PFSK-1 (cell line): Measurements from ENCODE around the gene OLIG1.

Experiments
- FOXP2 ChIP-seq: optimal IDR thresholded peaks from 2 replicates; pipeline ENCODE3; 2011; ENCODE audit warnings: borderline replicate concordance, control low read depth, inconsistent platforms; ENCODE audit not compliant: insufficient read depth; ENCODE audit errors: extremely low read length, extremely low read depth
- TAF1 ChIP-seq: IDR thresholded peaks from 2 replicates; pipeline ENCODE4 v1.6.1; 2012; ENCODE audit warnings: low read length, control low read depth, borderline replicate concordance; ENCODE audit not compliant: insufficient read depth
- TF ChIP-seq, protein P1 (sequence below), 2 experiments: IDR thresholded peaks; 2 replicates each; pipeline versions ENCODE4 v1.6.1 to v1.8.0; 2011 to 2012; ENCODE audit warnings: low read depth in 2 of 2, low read length in 2 of 2, control low read depth in 1 of 2, inconsistent platforms in 1 of 2, mild to moderate bottlenecking in 1 of 2, moderate library complexity in 1 of 2; ENCODE audit not compliant: insufficient read depth in 1 of 2

DNA sequence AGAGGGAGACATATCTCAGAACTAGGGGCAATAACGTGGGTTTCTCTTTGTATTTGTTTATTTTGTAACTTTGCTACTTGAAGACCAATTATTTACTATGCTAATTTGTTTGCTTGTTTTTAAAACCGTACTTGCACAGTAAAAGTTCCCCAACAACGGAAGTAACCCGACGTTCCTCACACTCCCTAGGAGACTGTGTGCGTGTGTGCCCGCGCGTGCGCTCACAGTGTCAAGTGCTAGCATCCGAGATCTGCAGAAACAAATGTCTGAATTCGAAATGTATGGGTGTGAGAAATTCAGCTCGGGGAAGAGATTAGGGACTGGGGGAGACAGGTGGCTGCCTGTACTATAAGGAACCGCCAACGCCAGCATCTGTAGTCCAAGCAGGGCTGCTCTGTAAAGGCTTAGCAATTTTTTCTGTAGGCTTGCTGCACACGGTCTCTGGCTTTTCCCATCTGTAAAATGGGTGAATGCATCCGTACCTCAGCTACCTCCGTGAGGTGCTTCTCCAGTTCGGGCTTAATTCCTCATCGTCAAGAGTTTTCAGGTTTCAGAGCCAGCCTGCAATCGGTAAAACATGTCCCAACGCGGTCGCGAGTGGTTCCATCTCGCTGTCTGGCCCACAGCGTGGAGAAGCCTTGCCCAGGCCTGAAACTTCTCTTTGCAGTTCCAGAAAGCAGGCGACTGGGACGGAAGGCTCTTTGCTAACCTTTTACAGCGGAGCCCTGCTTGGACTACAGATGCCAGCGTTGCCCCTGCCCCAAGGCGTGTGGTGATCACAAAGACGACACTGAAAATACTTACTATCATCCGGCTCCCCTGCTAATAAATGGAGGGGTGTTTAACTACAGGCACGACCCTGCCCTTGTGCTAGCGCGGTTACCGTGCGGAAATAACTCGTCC, 45.5 kb upstream of the OLIG1 start:
- TF ChIP-seq, protein P1, sequence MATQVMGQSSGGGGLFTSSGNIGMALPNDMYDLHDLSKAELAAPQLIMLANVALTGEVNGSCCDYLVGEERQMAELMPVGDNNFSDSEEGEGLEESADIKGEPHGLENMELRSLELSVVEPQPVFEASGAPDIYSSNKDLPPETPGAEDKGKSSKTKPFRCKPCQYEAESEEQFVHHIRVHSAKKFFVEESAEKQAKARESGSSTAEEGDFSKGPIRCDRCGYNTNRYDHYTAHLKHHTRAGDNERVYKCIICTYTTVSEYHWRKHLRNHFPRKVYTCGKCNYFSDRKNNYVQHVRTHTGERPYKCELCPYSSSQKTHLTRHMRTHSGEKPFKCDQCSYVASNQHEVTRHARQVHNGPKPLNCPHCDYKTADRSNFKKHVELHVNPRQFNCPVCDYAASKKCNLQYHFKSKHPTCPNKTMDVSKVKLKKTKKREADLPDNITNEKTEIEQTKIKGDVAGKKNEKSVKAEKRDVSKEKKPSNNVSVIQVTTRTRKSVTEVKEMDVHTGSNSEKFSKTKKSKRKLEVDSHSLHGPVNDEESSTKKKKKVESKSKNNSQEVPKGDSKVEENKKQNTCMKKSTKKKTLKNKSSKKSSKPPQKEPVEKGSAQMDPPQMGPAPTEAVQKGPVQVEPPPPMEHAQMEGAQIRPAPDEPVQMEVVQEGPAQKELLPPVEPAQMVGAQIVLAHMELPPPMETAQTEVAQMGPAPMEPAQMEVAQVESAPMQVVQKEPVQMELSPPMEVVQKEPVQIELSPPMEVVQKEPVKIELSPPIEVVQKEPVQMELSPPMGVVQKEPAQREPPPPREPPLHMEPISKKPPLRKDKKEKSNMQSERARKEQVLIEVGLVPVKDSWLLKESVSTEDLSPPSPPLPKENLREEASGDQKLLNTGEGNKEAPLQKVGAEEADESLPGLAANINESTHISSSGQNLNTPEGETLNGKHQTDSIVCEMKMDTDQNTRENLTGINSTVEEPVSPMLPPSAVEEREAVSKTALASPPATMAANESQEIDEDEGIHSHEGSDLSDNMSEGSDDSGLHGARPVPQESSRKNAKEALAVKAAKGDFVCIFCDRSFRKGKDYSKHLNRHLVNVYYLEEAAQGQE (IDR thresholded peaks at IDR 0.05; ENCODE audit: insufficient read depth in 1 of 2, low read depth in 2 of 2, low read length in 2 of 2), result no peak
- no peak for TF ChIP-seq TAF1
- TF ChIP-seq FOXP2, result no peak
